Tracheal epithelial cell (primary cell): Measurements from ENCODE around the gene SCP2D1. TPM values are rescaled to one million over a fixed set of nuclear protein-coding genes. Genes with fewer than 3 reads are reported as not detected.

Experiments used
- total RNA-seq: library from RNA; depleted of rRNA; stranded (reverse); fragments of >200 nt; gene quantifications from 2 replicates; pipeline ENCODE4 v1.2.1, GENCODE V29; 2014

Gene SCP2D1
- total RNA-seq = not detected in 2 replicates

GRCh38 chr20:18813483-18813882 lies at the start of gene SCP2D1:
Gene SCP2D1 (plus strand): TSS chr20:18813783. CDS start chr20:18813816, 33 bp downstream.

Other genes with a start within 250 kb of the SCP2D1 start
- gene SMIM26, start 246.4 kb upstream of the SCP2D1 start, total RNA-seq = 119 and 133 TPM in 2 replicates
- gene DTD1, start 225.7 kb upstream of the SCP2D1 start, total RNA-seq = 97.6 and 123 TPM in 2 replicates